DLD1 (cell line): ENCODE results near the gene BACE1.
"Not testable (repeated sequence)": the region's sequence is repeated elsewhere in the genome, so short reads cannot be mapped to it uniquely, and the experiment has no call there.

Experiments
- in situ Hi-C: cut with HindIII; loops from 2 replicates; pipeline ENCODE4 v1.10.0; 2017; ENCODE audit warnings: low sequenced_read_pairs

The BACE1 gene

GRCh38 chr11:117316197-117316961, at the start of gene BACE1:
Gene BACE1 (minus strand): TSS chr11:117316256. CDS start chr11:117315795, 461 bp downstream.
- in situ Hi-C loops: no loop called here

- in situ Hi-C loops: no loop called here
Measured at GRCh38 chr11:117361432-117361831, 45.4 kb upstream of the BACE1 start.

GRCh38 chr11:117356126-117356890, 40.3 kb upstream of the BACE1 start:
- in situ Hi-C loops: no loop called here

GRCh38 chr11:117354550-117354949, 38.5 kb upstream of the BACE1 start:
- in situ Hi-C loops: no loop called here

- in situ Hi-C loops: no loop called here
Measured at GRCh38 chr11:117345039-117345438, 29.0 kb upstream of the BACE1 start.

GRCh38 chr11:117337076-117337475, 21.0 kb upstream of the BACE1 start:
- in situ Hi-C loops: loop anchor here (5.0 kb wide), 1 partner anchor 105 kb away; no protein-coding TSS in a partner anchor

GRCh38 chr11:117335399-117335798, 19.3 kb upstream of the BACE1 start:
- in situ Hi-C loops: loop anchor here (5.0 kb wide), 1 partner anchor 107 kb away; no protein-coding TSS in a partner anchor

GRCh38 chr11:117334896-117335295, 18.8 kb upstream of the BACE1 start:
- in situ Hi-C loops: loop anchor here (5.0 kb wide), 1 partner anchor 107 kb away; no protein-coding TSS in a partner anchor

- in situ Hi-C loops: no loop called here
Measured at GRCh38 chr11:117333917-117334316, 17.9 kb upstream of the BACE1 start.

- in situ Hi-C loops: no loop called here
Measured at GRCh38 chr11:117332843-117333242, 16.8 kb upstream of the BACE1 start.

GRCh38 chr11:117328375-117329010, 12.4 kb upstream of the BACE1 start:
- in situ Hi-C loops: no loop called here

- in situ Hi-C loops: no loop called here
Measured at GRCh38 chr11:117327567-117328374, 11.7 kb upstream of the BACE1 start, which contains the start of gene CEP164. Gene CEP164 (plus strand): TSS chr11:117327854. CDS start chr11:117338587, 10,733 bp downstream.

GRCh38 chr11:117327255-117327566, 11.2 kb upstream of the BACE1 start:
- in situ Hi-C loops: not testable (repeated sequence)

- in situ Hi-C loops: no loop called here
Measured at GRCh38 chr11:117319214-117319840, 3.3 kb upstream of the BACE1 start.

- in situ Hi-C loops: no loop called here
Measured at GRCh38 chr11:117318738-117319137, 2.7 kb upstream of the BACE1 start.

GRCh38 chr11:117315285-117316196, 515 bp downstream of the BACE1 start:
- in situ Hi-C loops: no loop called here

- in situ Hi-C loops: no loop called here
Measured at GRCh38 chr11:117314840-117315239, 1.2 kb downstream of the BACE1 start.

- in situ Hi-C loops: no loop called here
Measured at GRCh38 chr11:117313828-117314768, 2.0 kb downstream of the BACE1 start.
